Lower leg skin (tissue), 3 donors: ENCODE results near the gene ZFP64.

Experiments
- CTCF ChIP-seq, 3 donors: fragments of 450-650 bp; IDR thresholded peaks; one replicate each; pipeline ENCODE4 v1.5.1; 2016; ENCODE audit warnings: antibody characterized with exemption in 3 of 3, mild to moderate bottlenecking in 3 of 3, moderate library complexity in 2 of 3
- POLR2A ChIP-seq, 2 donors: fragments of 450-650 bp; IDR thresholded peaks; one replicate each; pipeline ENCODE4 v1.6.1; 2016 to 2017; ENCODE audit warnings: antibody characterized with exemption in 2 of 2, mild to moderate bottlenecking in 1 of 2, moderate library complexity in 1 of 2

- TF ChIP-seq CTCF (IDR thresholded peaks at IDR 0.05): no peak
- TF ChIP-seq POLR2A (IDR thresholded peaks at IDR 0.05): no peak
Observed at GRCh38 chr20:52124821-52125220, 66.8 kb downstream of the ZFP64 start.
